GM23248 (cell line): ENCODE measurements around the gene PCDHGA1.

Experiments
- EZH2 ChIP-seq: fragments of 200-600 bp; sonication (generic); IDR thresholded peaks from 2 replicates; pipeline ENCODE4 v1.6.1; 2018; ENCODE audit warnings: antibody characterized with exemption, mild to moderate bottlenecking; ENCODE audit not compliant: insufficient read depth, poor library complexity, severe bottlenecking
- EZH2phosphoT487 ChIP-seq: fragments of 200-600 bp; sonication (generic); IDR thresholded peaks from 2 replicates; pipeline ENCODE4 v1.6.1; 2018; ENCODE audit warnings: antibody characterized with exemption, moderate library complexity, mild to moderate bottlenecking, low read depth; ENCODE audit not compliant: insufficient read depth

DNA sequence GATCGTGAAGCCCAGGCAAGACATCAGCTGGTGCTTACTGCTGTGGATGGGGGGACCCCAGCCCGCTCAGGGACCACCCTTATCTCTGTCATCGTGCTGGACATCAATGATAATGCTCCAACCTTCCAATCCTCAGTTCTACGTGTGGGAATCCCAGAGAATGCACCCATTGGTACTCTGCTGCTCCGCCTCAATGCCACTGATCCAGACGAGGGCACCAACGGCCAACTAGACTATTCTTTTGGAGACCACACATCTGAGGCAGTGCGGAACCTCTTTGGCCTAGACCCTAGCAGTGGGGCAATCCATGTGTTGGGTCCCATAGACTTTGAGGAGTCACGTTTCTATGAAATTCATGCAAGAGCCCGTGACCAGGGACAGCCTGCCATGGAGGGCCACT lies 159.5 kb downstream of the PCDHGA1 start:
- no peak for TF ChIP-seq EZH2
- no peak for TF ChIP-seq EZH2phosphoT487
